ENCODE results near the gene CCL25.

CCL25 gene

DNA sequence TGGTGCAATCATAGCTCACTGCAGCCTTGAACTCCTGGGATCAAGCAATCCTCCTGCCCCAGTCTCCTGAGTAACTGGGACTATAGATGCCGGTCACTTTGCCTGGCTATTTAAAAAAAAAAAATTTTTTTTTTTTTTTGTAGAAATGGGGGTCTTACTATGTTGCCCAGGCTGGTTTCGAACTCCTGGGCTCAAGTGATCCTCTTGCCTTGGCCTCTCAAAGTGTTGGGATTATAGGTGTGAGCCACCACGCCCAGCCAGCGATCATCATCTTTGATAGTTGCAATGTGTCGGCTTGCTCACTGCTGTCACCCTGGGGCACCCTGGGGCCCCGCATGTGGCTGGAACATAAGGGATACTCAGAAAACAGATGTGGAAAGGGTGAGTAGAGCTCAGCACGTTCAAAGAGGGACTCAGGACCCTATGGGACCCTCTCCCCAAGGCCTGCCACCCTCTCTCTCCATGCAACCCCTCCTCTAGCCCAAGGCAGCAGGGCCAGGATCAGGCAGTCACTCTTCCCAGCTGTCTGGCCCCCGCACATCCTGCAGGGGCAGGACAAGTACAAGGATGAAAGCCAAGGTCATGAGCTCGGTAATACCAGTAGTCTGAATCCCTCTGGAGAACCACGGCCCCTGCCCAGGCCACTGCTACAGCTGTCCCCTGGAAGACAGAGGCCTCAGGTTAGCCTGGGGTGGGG is 6.5 kb upstream of the CCL25 start:
- DNase-seq (ENCODE audit: low read depth, low spot score) = no peak

DNA sequence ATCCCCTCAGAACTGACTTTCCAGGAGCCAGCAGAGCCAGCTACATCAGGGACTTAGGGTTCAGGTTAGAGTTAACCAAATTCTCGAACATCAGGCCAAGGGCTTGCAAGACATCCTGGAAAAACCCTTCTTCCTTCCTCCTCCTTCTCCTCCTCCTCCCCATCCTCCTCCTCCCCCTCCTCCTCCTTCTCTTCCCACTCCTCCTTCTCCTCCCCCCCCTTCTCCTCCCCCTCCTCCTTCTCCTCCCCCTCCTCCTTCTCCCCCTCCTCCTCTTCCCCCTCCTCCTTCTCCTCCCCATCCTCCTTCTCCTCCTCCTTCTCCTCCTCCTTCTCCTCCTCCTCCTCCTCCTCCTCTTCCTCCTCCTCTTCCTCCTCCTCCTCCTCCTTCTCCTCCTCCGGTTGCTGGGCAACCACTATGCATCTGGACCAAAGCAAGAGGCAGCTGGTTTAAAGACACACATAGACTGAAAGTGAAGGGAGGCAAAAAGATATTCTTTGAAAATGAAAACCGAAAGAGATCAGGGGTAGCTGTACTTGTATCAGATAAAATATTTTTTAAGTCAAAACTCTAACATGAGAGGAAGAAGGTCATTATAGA is 5.9 kb upstream of the CCL25 start:
- no peak for DNase-seq (ENCODE audit: low read depth, low spot score)

DNA sequence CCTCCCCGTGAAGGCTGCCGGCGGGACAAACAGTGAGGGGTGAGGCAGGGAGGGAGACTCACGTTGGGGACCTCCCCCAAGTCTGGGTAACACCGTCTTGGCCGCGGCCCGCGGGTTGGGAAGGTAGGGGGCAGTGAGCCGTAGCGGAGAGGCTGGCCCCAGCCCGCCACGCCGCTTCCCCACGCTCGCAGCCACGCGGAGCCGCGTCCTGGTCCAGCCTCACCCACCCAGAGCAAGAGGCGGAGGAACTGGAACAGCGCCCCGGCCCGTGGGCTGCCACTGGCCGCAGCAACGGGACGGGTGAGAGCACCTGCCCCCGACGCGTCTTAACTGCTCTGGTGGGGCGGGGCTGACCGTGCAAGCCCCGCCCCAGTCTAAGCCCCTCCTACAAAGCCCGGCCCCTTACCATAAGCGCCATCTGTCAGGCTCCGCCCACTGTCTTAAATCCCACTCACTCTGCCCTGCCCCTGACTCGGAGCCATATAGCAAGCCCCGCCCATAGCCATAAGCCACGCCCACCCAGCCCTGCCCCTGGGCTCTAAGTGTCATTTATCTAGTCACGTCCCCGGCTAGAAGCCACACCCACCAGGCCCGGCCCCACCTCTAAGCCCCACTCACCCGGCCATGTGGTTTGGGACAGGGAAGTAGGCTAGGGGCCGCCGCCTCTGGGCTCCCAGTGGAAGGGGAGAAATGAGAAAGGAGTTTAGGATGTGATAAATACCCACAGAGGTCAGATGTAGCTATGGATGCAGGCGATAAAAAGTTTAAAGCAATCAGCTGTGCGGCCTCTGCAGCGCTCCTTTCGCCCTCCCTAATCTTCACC is 2.1 kb upstream of the CCL25 start:
- peak; percentile 87 for DNase-seq (ENCODE audit: low read depth, low spot score)

DNA sequence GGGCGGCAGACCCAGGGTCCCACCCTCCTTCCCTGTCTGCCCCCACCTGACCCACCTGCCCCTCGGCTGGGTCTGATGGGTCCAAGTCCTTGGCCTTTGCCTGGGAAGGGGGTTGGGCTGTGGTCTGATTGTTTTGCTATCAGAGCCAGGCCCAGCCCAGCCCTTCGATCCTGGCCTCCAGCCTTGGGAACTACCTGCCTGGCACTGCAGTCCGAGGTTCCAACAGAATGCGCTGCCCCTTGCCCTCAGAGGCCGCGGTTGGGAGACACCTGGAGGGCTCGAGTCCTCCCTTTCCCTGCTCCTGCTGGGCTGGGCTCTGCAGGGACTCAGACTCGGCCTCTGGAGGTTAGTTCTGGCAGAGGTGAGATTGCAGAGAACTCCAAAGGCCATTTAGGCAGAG is 1.6 kb downstream of the CCL25 start:
- DNase-seq (ENCODE audit: low read depth, low spot score) = no peak

DNA sequence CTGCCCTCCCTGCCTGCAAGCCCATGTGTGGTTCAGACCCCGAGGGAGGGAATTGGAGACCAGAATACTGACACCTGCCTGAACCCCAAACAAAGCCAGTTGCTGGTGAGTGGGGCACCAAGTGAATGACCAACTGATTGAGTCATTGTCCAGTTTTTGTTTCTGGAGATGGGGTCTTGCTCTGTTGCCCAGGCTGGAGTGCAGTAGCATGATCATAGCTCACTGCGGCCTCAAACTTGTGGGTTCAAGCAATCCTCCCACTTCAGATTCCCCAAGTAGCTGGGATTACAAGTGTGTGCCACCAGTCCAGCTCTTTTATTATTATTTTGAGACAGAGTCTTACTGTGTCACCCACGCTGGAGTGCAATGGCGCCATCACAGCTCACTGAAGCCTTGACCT is 4.0 kb downstream of the CCL25 start:
- DNase-seq (ENCODE audit: low read depth, low spot score) = no peak

GRCh38 chr19:8057545-8058270 is 5.1 kb downstream of the CCL25 start:
- DNase-seq (ENCODE audit: low read depth, low spot score) = no peak

- no peak for DNase-seq (ENCODE audit: low read depth, low spot score)
These were observed 12.6 kb downstream of the CCL25 start for GRCh38 chr19:8064911-8065874.

DNA sequence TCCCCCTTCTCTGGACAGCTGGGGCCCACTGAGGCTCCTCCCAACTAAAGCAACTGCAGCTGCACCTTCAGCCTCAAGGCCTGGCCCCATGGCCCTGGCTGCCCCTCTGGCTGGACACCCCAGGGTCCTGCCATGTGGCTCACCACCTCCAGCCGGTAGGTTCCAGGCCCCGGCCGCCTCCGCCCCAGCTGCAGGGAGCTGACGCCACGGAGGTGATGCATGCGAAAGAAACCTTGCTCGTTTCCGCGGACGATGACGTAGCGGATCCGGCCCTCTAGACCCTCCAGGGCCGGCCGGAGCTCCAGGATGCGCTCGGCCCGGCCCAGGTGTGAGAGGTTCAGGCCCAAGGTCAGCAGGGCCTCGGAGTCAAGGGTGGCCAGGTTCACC is 13.3 kb downstream of the CCL25 start:
- DNase-seq (ENCODE audit: low read depth, low spot score) = no peak

DNA sequence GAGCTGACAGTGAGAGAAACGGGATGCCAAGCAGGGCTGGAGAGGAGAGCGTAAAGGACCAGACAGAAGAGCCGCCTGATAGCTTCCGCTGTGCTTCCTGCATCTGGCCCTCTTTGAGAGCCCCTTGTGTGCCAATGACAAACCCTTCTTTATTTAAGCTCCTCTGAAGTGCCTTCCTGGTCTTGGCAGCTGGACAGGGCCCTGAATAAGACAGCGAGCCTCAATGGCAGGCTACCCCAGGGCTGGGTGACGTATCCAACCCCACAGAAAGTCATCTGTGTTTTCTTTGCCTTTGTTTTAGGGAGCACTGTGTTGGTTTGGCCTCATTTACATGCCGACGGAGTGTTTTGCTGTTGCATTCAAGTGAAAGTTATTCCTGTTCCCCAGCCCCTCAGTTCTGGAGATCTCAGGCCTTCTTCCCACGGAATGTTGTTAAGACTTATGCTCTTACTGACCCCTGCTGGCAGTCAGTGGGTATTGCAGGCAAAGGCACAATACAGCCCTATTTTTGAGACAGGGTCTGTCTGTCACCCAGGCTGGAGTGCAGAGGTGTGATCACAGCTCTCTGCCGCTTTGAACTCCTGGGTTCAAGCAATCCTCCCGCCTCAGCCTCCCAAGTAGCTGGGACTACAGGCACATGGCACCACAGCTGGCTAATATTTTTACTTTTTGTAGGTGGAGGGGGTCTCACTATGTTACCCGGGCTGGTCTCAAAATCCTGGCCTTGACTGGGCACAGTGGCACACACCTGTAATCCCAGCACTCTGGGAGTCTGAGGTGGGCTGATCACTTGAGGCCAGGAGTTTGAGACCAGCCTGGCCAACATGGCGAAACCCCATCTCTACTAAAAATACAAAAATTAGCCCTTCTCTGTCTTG is 16.8 kb downstream of the CCL25 start:
- DNase-seq (ENCODE audit: low read depth, low spot score) = no peak

GRCh38 chr19:8071912-8072311 is 19.4 kb downstream of the CCL25 start:
- no peak for DNase-seq (ENCODE audit: low read depth, low spot score)

DNA sequence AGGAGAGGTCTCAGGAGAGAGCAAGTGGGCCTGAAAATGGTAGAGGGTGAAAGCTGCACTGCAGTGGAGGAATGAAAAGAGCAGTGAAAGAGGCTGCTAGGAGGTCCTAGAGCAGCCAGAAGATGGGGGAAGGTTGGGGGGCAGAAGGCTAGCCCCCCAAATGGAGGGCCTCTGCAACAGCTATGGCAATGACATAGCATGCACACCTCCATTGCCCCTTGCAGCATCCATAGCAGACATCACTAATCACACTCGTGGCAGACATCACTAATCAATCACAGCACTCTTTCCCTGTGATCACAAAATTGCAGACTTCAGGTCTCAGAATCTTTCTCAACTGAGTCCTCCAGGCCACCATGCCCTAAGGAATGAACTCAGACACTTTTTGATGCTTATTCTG is 21.9 kb downstream of the CCL25 start:
- no peak for DNase-seq (ENCODE audit: low read depth, low spot score)

DNA sequence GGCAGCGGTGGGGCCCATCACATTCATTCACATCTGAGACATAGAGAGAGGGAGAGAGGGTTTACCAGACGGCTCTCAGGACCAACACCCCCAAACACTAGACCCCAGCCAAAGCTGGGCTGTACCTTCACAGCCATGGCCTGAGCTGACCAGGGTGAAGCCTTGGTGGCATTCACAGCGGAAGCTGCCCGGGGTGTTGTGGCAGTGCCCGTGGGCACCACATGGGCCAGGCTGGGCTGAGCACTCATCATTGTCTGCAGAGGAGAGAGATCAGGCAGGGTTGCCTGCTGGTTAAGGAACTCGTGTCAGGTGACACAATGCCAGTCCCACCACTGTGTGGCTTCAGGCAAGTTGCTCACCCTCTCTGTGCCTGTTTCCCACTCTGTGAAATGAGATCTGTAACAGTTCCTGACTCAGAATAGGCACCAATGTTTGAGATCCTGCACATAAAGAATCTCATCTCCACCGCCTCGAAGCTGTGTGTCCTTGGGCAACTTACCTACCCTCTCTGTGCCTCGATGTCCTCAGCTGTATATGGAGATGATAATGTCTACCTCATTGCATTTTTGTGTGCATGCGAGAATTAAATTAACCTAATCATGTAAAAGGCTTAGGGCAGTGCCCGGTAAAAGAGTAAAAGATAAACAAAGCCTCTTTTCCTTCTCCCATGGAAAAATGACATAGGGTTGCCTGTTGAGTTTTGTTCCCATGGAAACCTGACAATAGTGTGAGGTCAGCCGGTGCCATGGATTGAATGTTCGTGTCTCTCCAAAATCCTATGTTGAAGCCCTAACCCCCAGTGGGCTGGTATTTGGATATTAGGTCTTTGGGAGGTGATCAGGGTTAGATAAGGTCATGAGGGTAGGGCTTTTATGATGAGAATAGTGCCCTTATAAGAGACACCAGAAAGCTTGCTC is 22.9 kb downstream of the CCL25 start:
- no peak for DNase-seq (ENCODE audit: low read depth, low spot score)

DNA sequence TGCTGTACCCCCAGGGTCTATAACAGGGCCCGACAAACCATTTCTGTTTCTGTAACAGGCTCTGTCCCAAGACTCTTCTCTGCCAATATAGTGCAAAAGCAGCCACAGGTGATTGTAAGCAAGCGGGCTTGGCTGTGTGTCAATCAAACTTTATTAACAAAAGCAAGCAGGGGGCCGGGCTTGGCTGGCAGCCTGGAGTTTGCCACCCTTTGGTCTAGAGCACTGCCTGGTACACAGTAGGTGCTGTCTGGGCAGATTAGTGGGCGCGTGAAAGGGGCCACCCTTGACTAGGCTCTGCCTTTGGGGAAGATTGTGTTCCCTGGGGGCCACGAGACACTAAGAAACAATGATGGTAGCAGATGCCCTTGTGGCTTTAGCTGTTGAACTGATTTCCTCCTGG is 27.4 kb downstream of the CCL25 start:
- no peak for DNase-seq (ENCODE audit: low read depth, low spot score)

- DNase-seq (ENCODE audit: low read depth, low spot score) = no peak
These were observed 28.3 kb downstream of the CCL25 start for GRCh38 chr19:8080832-8081231.

- no peak for DNase-seq (ENCODE audit: low read depth, low spot score)
These were observed 29.3 kb downstream of the CCL25 start for GRCh38 chr19:8081569-8082550.

DNA sequence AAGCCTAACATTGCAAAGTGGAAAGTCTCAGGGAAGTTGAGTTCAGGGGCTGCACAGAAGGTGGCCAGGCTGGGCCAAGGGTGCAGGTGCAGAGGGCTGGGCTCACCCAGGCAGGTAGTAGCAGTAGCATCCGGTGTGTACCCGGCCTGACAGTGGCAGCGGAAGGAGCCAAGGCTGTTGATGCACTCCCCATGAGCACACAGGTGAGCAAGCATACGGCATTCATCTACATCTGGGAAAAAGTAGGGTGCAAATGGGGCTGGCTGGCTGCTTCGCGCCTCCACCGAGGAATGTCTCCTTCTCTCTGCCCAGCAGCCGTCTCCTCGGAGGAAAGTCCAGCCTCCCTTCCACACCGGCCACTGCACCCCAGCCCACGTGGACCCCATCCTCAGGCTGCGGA is 30.6 kb downstream of the CCL25 start:
- no peak for DNase-seq (ENCODE audit: low read depth, low spot score)

GRCh38 chr19:8084152-8084551 is 31.6 kb downstream of the CCL25 start:
- no peak for DNase-seq (ENCODE audit: low read depth, low spot score)

Measured in activated naive CD8-positive, alpha-beta T cell treated with anti-CD3 and anti-CD28 coated beads, Interleukin-2, amount 50 U/mL, for 16 hours (primary cell).